Loucy (cell line): ENCODE data around the gene BLCAP.
A peak's percentile ranks its signal among the peaks of the same experiment; 100 is the strongest.

Experiments
- H2AFZ ChIP-seq: fragments of 200-600 bp; sonication (generic); 2 replicates; pipeline ENCODE4 v1.6.0; 2016; ENCODE audit warnings: antibody characterized with exemption, mild to moderate bottlenecking, low read length, moderate library complexity
- H3F3A ChIP-seq: fragments of 200-600 bp; 2 replicates; pipeline ENCODE4 v1.6.0; 2016; ENCODE audit warnings: antibody characterized with exemption, low read depth, mild to moderate bottlenecking
- H3K27me3 ChIP-seq: fragments of 200-600 bp; sonication (generic); 2 replicates; pipeline ENCODE4 v1.6.1; 2014; ENCODE audit warnings: low read length, mild to moderate bottlenecking; ENCODE audit not compliant: insufficient read depth, poor library complexity, severe bottlenecking
- H3K36me3 ChIP-seq: fragments of 200-600 bp; sonication (generic); 2 replicates; pipeline ENCODE4 v1.6.1; 2016; ENCODE audit warnings: low read length; ENCODE audit not compliant: insufficient read depth
- H3K4me1 ChIP-seq: fragments of 200-600 bp; sonication (generic); 2 replicates; pipeline ENCODE4 v1.5.1; 2014; ENCODE audit warnings: low read length, mild to moderate bottlenecking; ENCODE audit not compliant: insufficient read depth, poor library complexity, severe bottlenecking
- H3K4me2 ChIP-seq: fragments of 200-600 bp; sonication (generic); 2 replicates; pipeline ENCODE4 v1.6.0; 2014; ENCODE audit warnings: antibody characterized with exemption, low read length, low read depth, mild to moderate bottlenecking; ENCODE audit not compliant: poor library complexity, severe bottlenecking
- H3K4me3 ChIP-seq: fragments of 200-600 bp; sonication (generic); 2 replicates; pipeline ENCODE4 v1.5.1; 2014; ENCODE audit warnings: low read length, mild to moderate bottlenecking, mixed read lengths; ENCODE audit not compliant: poor library complexity, severe bottlenecking
- H3K79me2 ChIP-seq: fragments of 200-600 bp; sonication (generic); 2 replicates; pipeline ENCODE4 v1.6.1; 2014; ENCODE audit warnings: low read length; ENCODE audit not compliant: insufficient read depth
- H3K9ac ChIP-seq: fragments of 200-600 bp; sonication (generic); 2 replicates; pipeline ENCODE4 v1.6.0; 2014; ENCODE audit warnings: mild to moderate bottlenecking, low read depth, low read length, moderate library complexity; ENCODE audit not compliant: poor library complexity, severe bottlenecking
- H3K9me2 ChIP-seq: fragments of 200-600 bp; sonication (generic); replicated peaks from 2 replicates; pipeline ENCODE4 v1.6.1; 2016; ENCODE audit warnings: low read depth, low read length, mixed read lengths
- H3K9me3 ChIP-seq: fragments of 200-600 bp; sonication (generic); 2 replicates; pipeline ENCODE4 v1.6.1; 2014; ENCODE audit warnings: mild to moderate bottlenecking, antibody characterized with exemption, low read length, low read depth; ENCODE audit not compliant: insufficient read depth
- H4K20me1 ChIP-seq: fragments of 200-600 bp; sonication (generic); 2 replicates; pipeline ENCODE4 v1.6.0; 2014; ENCODE audit warnings: antibody characterized with exemption, low read length, mild to moderate bottlenecking; ENCODE audit not compliant: insufficient read depth, poor library complexity, severe bottlenecking
- CTCF ChIP-seq: fragments of 200-600 bp; sonication (generic); conservative IDR thresholded peaks from 2 replicates; pipeline ENCODE4 v1.5.1; 2014; ENCODE audit warnings: mild to moderate bottlenecking, antibody characterized with exemption, low read length
- EZH2phosphoT487 ChIP-seq: fragments of 200-600 bp; IDR thresholded peaks from 2 replicates; pipeline ENCODE4 v1.6.1; 2018; ENCODE audit warnings: antibody characterized with exemption, mild to moderate bottlenecking, moderate library complexity, borderline replicate concordance

Gene BLCAP

GRCh38 chr20:37524859-37525708 lies 2.6 kb downstream of the BLCAP start:
- TF ChIP-seq CTCF (no peak), EZH2phosphoT487 (no peak)
- Histone ChIP-seq H3K9me2 (no peaks in the 10 kb centered on the region), H3K4me3 (peak overlapping the region; percentile 99), H3K36me3 (no peaks in the 10 kb centered on the region), H3K79me2 (peaks cover 72% of the 10 kb centered on the region), H3K27me3 (no peaks in the 10 kb centered on the region), H3K4me1 (peaks cover 42% of the 10 kb centered on the region), H2AFZ (no peak overlapping the region), H3F3A (no peaks in the 10 kb centered on the region), H4K20me1 (peaks cover 28% of the 10 kb centered on the region), H3K4me2 (peak overlapping the region; percentile 98), H3K9ac (peak overlapping the region; percentile 93), H3K9me3 (no peaks in the 10 kb centered on the region)

DNA sequence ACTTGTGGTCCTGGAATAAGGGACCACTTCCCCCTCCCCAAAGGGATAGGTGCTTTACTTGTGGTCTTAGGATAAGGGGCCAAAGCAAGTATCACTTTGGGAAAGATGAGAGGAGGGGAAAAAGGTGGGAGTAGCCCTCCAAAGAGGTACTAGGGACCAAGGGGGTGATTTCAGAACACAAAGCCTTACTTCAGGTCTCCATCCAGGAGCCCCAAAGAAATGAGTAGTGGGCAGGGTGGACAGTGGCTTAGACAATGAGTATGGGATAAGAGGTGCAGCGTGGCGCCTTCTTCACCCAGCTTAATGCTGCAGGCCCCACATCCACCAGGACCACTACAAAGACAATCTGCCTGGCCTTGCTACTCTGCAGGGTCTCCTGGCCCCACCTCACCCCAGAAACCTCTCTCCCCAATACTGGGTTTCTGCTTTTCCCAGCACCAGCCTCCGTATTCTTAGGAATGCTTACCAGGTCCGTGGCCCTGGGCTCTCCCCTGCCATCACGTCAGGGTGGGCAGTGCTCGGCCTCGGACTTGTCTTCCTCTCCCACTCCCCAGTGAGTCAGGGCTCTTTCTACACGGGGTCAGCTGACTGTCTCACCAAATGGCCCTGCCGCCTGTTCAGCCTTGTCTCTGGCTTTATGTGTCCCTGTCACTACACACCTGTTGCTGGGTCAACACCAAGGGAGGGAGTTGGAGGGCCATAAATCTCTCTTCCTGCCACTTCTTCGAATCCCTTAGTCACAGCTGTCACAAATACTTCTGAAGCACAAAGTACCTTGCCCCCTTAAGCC lies 3.6 kb downstream of the BLCAP start:
- Histone ChIP-seq H3K9me3 (no peaks in the 10 kb centered on the region), H3K79me2 (peaks cover 80% of the 10 kb centered on the region), H3K9ac (no peak overlapping the region), H3K4me3 (peak overlapping the region; percentile 3), H2AFZ (no peak overlapping the region), H3F3A (no peaks in the 10 kb centered on the region), H3K27me3 (no peaks in the 10 kb centered on the region), H3K4me1 (peaks cover 38% of the 10 kb centered on the region), H4K20me1 (peaks cover 28% of the 10 kb centered on the region), H3K36me3 (no peaks in the 10 kb centered on the region), H3K4me2 (peak overlapping the region; percentile 98), H3K9me2 (no peaks in the 10 kb centered on the region)
- no peak for TF ChIP-seq CTCF
- TF ChIP-seq EZH2phosphoT487 = no peak

DNA sequence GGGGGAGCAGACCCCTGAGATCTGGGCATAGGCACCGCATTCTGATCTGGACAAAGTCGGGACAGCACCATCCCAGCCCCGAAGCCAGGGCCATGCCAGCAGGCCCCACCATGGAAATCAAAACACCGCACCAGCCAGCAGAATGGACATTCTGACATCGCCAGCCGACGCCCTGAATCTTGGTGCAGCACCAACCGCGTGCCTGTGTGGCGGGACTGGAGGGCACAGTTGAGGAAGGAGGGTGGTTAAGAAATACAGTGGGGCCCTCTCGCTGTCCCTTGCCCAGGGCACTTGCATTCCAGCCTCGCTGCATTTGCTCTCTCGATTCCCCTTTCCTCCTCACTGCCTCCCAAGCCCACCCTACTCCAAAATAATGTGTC lies 4.7 kb downstream of the BLCAP start:
- no peaks in the 10 kb centered on the region for H3F3A ChIP-seq
- peaks cover 28% of the 10 kb centered on the region for H4K20me1 ChIP-seq
- peaks cover 79% of the 10 kb centered on the region for H3K79me2 ChIP-seq
- no peak overlapping the region for H3K4me3 ChIP-seq
- no peaks in the 10 kb centered on the region for H3K9me2 ChIP-seq
- no peak for TF ChIP-seq EZH2phosphoT487
- TF ChIP-seq CTCF = no peak
- no peak overlapping the region for H3K4me2 ChIP-seq
- H3K27me3 ChIP-seq = no peaks in the 10 kb centered on the region
- H3K36me3 ChIP-seq = peaks cover 6% of the 10 kb centered on the region; the same call in 1 of the 2 replicates
- no peak overlapping the region for H3K9ac ChIP-seq
- H3K4me1 ChIP-seq = peaks cover 27% of the 10 kb centered on the region
- no peaks in the 10 kb centered on the region for H3K9me3 ChIP-seq
- no peak overlapping the region for H2AFZ ChIP-seq
